Transverse colon (tissue), 4 donors: ENCODE results near the gene ZMIZ1. TPM values are rescaled to one million over a fixed set of nuclear protein-coding genes. Genes with fewer than 3 reads are reported as not detected.

ENCODE experiments used
- DNase-seq: peaks from one replicate; pipeline ENCODE4 v3.0.0-alpha.2; 2019
- H3K27ac ChIP-seq, 4 donors: fragments of 200-600 bp; sonication (generic); 2 replicates each; pipeline ENCODE4 v1.5.1; 2016 to 2018; ENCODE audit warnings: inconsistent platforms in 4 of 4
- H3K27me3 ChIP-seq: fragments of 200-600 bp; sonication (generic); 2 replicates; pipeline ENCODE4 v1.5.1; 2017; ENCODE audit warnings: inconsistent platforms
- H3K36me3 ChIP-seq, 4 donors: fragments of 200-600 bp; sonication (generic); 2 replicates each; pipeline ENCODE4 v1.5.1; 2017 to 2019; ENCODE audit warnings: inconsistent platforms in 4 of 4
- H3K4me1 ChIP-seq, 4 donors: fragments of 200-600 bp; sonication (generic); 2 replicates each; pipeline ENCODE4 v1.5.1; 2017 to 2020; ENCODE audit warnings: inconsistent platforms in 4 of 4
- H3K4me3 ChIP-seq, 4 donors: fragments of 200-600 bp; sonication (generic); 1 replicate in 1 of 4; 2 replicates in 3 of 4; pipeline versions ENCODE4 v1.5.1 to v1.6.1; 2017 to 2019; ENCODE audit warnings: inconsistent platforms in 4 of 4
- H3K9me3 ChIP-seq, 2 donors: fragments of 200-600 bp; sonication (generic); 2 replicates each; pipeline ENCODE4 v1.5.1; 2017 to 2019; ENCODE audit warnings: inconsistent platforms in 2 of 2
- CTCF ChIP-seq, 5 experiments: fragments of 200-600 bp in 3 of 5; fragments of 450-650 bp in 2 of 5; sonication (generic) in 3 of 5; IDR thresholded peaks; 1 replicate in 2 of 5; 2 replicates in 3 of 5; pipeline ENCODE4 v1.5.1; 2016 to 2017; ENCODE audit warnings: antibody characterized with exemption in 5 of 5, inconsistent platforms in 3 of 5, mild to moderate bottlenecking in 2 of 5, moderate library complexity in 1 of 5
- EP300 ChIP-seq: sonication (generic); formaldehyde crosslinking; IDR thresholded peaks from one replicate; pipeline ENCODE4 v1.6.1; 2017; ENCODE audit warnings: antibody characterized with exemption, low read depth
- POLR2A ChIP-seq: fragments of 450-650 bp; IDR thresholded peaks from one replicate; pipeline ENCODE4 v1.6.1; 2016; ENCODE audit warnings: antibody characterized with exemption, mild to moderate bottlenecking, moderate library complexity
- POLR2AphosphoS5 ChIP-seq, 3 donors: sonication (generic); formaldehyde crosslinking; IDR thresholded peaks; one replicate each; pipeline ENCODE4 v1.6.1; 2016; ENCODE audit warnings: antibody characterized with exemption in 3 of 3
- WGBS, 2 donors: methylation state at CpG; one replicate each; pipeline ENCODE4 v1.1.5; 2018; ENCODE audit warnings: low coverage in 1 of 2; 5-methylcytosine and 5-hydroxymethylcytosine counted together
- in situ Hi-C, 4 donors: fragments of 200-750 bp; cut with MboI; loops; one replicate each; pipeline versions ENCODE4 v1.15.0 to v1.15.1; 2017; ENCODE audit warnings: low sequenced_read_pairs in 3 of 4, low pct_ligation_motif_present in 1 of 4, low pct_unique_long_range_greater_than_20kb in 1 of 4
- intact Hi-C: fragments of 100-400 bp; cut with DNase I; formaldehyde crosslinking; loops from one replicate; pipeline ENCODE4 v1.15.1; 2023; ENCODE audit warnings: low total_unique reads
- total RNA-seq, 4 donors: library from RNA; depleted of rRNA; stranded (reverse); fragments of >200 nt; gene quantifications; one replicate each; pipeline ENCODE4 v1.1.0, GENCODE V29; 2016

Gene ZMIZ1
- total RNA-seq, 4 donors from 2014 or later = 32.0 to 108 (median 63.0) TPM

DNA sequence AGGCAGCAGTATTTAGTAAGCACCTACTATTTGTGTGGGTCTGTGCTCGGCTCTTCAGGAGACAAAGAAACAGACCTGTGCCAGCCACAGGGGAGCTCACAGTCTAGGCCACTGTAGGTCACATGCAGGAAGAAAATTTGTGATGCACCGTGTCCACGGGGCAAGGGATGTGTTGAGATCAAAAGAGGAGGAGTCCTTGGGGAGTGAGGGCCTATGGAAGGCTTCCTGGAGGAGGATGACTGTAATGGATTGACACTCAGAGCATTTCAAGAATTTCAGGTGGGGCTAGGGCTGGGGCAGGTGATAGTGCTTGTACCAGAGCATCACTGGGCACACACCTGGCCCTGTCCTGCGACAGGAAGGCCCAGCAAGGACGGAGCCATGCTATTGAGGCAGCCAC, 102.7 kb downstream of the ZMIZ1 start:
- H3K9me3 ChIP-seq = no peaks in the 10 kb centered on the region
- DNase-seq = no peak
- TF ChIP-seq POLR2A = no peak
- no peak for TF ChIP-seq CTCF (IDR thresholded peaks at IDR 0.05)
- TF ChIP-seq EP300 = no peak
- TF ChIP-seq POLR2AphosphoS5 (IDR thresholded peaks at IDR 0.05) = no peak
- H3K36me3 ChIP-seq = peaks cover 0 to 4% (median 0%) of the 10 kb centered on the region in 4 donors
- in situ Hi-C loops = no loop called here
- H3K27me3 ChIP-seq = no peaks in the 10 kb centered on the region
- WGBS, 2 donors = 91% methylated on average over 5 of the region's 5 CpGs; no CpG with 5 or more reads in 1 of the 2 donors
- intact Hi-C loops = no loop called here
- peaks cover 9 to 16% (median 13%) of the 10 kb centered on the region in 4 donors for H3K4me1 ChIP-seq
- no peak overlapping the region for H3K27ac ChIP-seq
- no peak overlapping the region for H3K4me3 ChIP-seq

GRCh38 chr10:79172881-79173280, 104.1 kb downstream of the ZMIZ1 start:
- Histone ChIP-seq H3K4me1 (peaks cover 22 to 30% (median 26%) of the 10 kb centered on the region in 4 donors), H3K36me3 (no peaks in the 10 kb centered on the region), H3K4me3 (no peak overlapping the region), H3K9me3 (no peaks in the 10 kb centered on the region), H3K27ac (no peak overlapping the region), H3K27me3 (no peaks in the 10 kb centered on the region)
- no peak for DNase-seq
- in situ Hi-C loops (no loop called here), intact Hi-C loops (no loop called here)
- no peak for TF ChIP-seq POLR2AphosphoS5 (IDR thresholded peaks at IDR 0.05)
- no peak for TF ChIP-seq POLR2A
- 78 to 88% methylated on average over 1 to 5 of the region's 5 CpGs for WGBS, 2 donors

- TF ChIP-seq CTCF (IDR thresholded peaks at IDR 0.05) (no peak), EP300 (no peak), POLR2AphosphoS5 (IDR thresholded peaks at IDR 0.05) (no peak), POLR2A (no peak)
- H3K4me3 ChIP-seq = no peak overlapping the region
- no peaks in the 10 kb centered on the region for H3K27me3 ChIP-seq
- DNase-seq = no peak
- H3K27ac ChIP-seq = no peak overlapping the region
- WGBS, 2 donors = 91 to 94% methylated on average over 4 to 10 of the region's 10 CpGs
- H3K36me3 ChIP-seq = no peaks in the 10 kb centered on the region
- H3K4me1 ChIP-seq = peaks cover 31 to 38% (median 34%) of the 10 kb centered on the region in 4 donors
- in situ Hi-C loops (no loop called here), intact Hi-C loops (no loop called here)
- H3K9me3 ChIP-seq = no peaks in the 10 kb centered on the region
These were observed 105.0 kb downstream of the ZMIZ1 start for GRCh38 chr10:79173582-79174262.

- H3K27ac ChIP-seq = peak overlapping the region; percentile 44 to 85 (median 58)
- no peak for TF ChIP-seq CTCF (IDR thresholded peaks at IDR 0.05)
- TF ChIP-seq POLR2A = no peak
- no peak for TF ChIP-seq POLR2AphosphoS5 (IDR thresholded peaks at IDR 0.05)
- TF ChIP-seq EP300 = no peak
- no peaks in the 10 kb centered on the region for H3K36me3 ChIP-seq
- H3K9me3 ChIP-seq = no peaks in the 10 kb centered on the region
- in situ Hi-C loops (loop anchor here in 3 of 4 donors (25.0 kb wide), 3 partner anchors 239 to 1139 kb away; partner anchors contain the start of genes POLR3A (in 2 of the 3) and RPS24 (in 2 of the 3)), intact Hi-C loops (no loop called here)
- no peak for DNase-seq
- no peaks in the 10 kb centered on the region for H3K27me3 ChIP-seq
- H3K4me3 ChIP-seq = no peak overlapping the region
- WGBS, 2 donors = 68% methylated on average over 10 of the region's 10 CpGs; no CpG with 5 or more reads in 1 of the 2 donors
- peaks cover 34 to 54% (median 38%) of the 10 kb centered on the region in 4 donors for H3K4me1 ChIP-seq
These were observed 107.3 kb downstream of the ZMIZ1 start for GRCh38 chr10:79176052-79176501.
